Ovary (tissue), 9 donors: Measurements from ENCODE around the gene CDKL1. TPM values are rescaled to one million over a fixed set of nuclear protein-coding genes. Genes with fewer than 3 reads are reported as not detected.

ENCODE experiments used
- DNase-seq, 5 donors: peaks; one replicate each; pipeline ENCODE4 v3.0.0-alpha.2; 2019 to 2020
- H3K27ac ChIP-seq, 2 donors: fragments of 200-600 bp; one replicate each; pipeline versions ENCODE4 v1.5.1 to v1.8.0; 2019 to 2022
- H3K27me3 ChIP-seq: fragments of 200-600 bp; one replicate; pipeline ENCODE4 v1.8.0; 2022
- H3K36me3 ChIP-seq: fragments of 200-600 bp; sonication (generic); one replicate; pipeline ENCODE4 v1.5.1; 2019
- H3K4me1 ChIP-seq: one replicate; pipeline ENCODE4 v1.8.1; 2013; ENCODE audit warnings: mild to moderate bottlenecking, moderate library complexity; ENCODE audit not compliant: insufficient read depth
- H3K4me3 ChIP-seq: fragments of 200-600 bp; sonication (generic); one replicate; pipeline ENCODE4 v1.5.1; 2017
- H3K9me3 ChIP-seq, 2 donors: fragments of 200-600 bp in 1 of 2; sonication (generic) in 1 of 2; one replicate each; pipeline versions ENCODE4 v1.5.1 to v1.8.1; 2013 to 2019; ENCODE audit warnings: mild to moderate bottlenecking in 1 of 2, moderate library complexity in 1 of 2
- EP300 ChIP-seq: sonication (generic); formaldehyde crosslinking; IDR thresholded peaks from one replicate; pipeline ENCODE4 v1.6.1; 2017; ENCODE audit warnings: antibody characterized with exemption
- POLR2A ChIP-seq: fragments of 450-650 bp; IDR thresholded peaks from one replicate; pipeline ENCODE4 v1.6.1; 2017; ENCODE audit warnings: antibody characterized with exemption, mild to moderate bottlenecking, moderate library complexity
- WGBS, 3 donors: extraction: QIAGEN DNeasy Blood & Tissue Kit in 1 of 3; methylation state at CpG; one replicate each; pipeline versions ENCODE4 v1.1.5 to v1.1.7; 2013 to 2017; 5-methylcytosine and 5-hydroxymethylcytosine counted together
- intact Hi-C, 4 donors: fragments of 100-400 bp; cut with DNase I; formaldehyde crosslinking; loops; one replicate each; pipeline versions ENCODE4 v1.11.0 to v1.15.1; 2022 to 2023
- polyA plus RNA-seq, 2 donors: library from polyadenylated mRNA; stranded (reverse); fragments of 200-250 nt in 1 of 2; fragments of 350-450 nt in 1 of 2; fragmentation: Illumina TruSeq in 1 of 2; extraction: RNeasy Lipid Tissue Mini Kit (QIAGEN cat#74804) in 1 of 2; gene quantifications; one replicate each; pipeline ENCODE4 v1.2.3, GENCODE V29; 2013 to 2014
- total RNA-seq, 7 donors: library from RNA; depleted of rRNA in 2 of 7; stranded (reverse); fragments of >200 nt in 2 of 7; fragmentation: NEBNext Ultra II Directional in 3 of 7; extraction: Animal tissue kit (Norgen Biotek cat#: 25700) in 3 of 7; gene quantifications; one replicate each; pipeline versions ENCODE4 v1.1.0 to v1.2.4, GENCODE V29; 2016 to 2023
- TF ChIP-seq, protein P1 (sequence below), 3 donors: fragments of 450-650 bp in 2 of 3; fragments of 200-600 bp in 1 of 3; IDR thresholded peaks; one replicate each; pipeline versions ENCODE4 v1.5.1 to v1.8.0; 2016 to 2022; ENCODE audit warnings: antibody characterized with exemption in 3 of 3, mild to moderate bottlenecking in 1 of 3
- donor health status: DM: no; HTN: no; CAD: no; lungs with moderate emphysema.
- donor health status: DM: no; HTN: no; CAD: no.
- donor health status: Bipolar disorder and iron deficiency.
- donor health status: DM: yes; HTN: yes; CAD: no.
- donor health status: DM: no; HTN: no; CAD: no.
- donor health status: DM: yes; HTN: yes; CAD: no.

The CDKL1 gene
- total and polyA plus RNA-seq, 9 donors = 11.9 to 69.3 (median 33.1) TPM

DNA sequence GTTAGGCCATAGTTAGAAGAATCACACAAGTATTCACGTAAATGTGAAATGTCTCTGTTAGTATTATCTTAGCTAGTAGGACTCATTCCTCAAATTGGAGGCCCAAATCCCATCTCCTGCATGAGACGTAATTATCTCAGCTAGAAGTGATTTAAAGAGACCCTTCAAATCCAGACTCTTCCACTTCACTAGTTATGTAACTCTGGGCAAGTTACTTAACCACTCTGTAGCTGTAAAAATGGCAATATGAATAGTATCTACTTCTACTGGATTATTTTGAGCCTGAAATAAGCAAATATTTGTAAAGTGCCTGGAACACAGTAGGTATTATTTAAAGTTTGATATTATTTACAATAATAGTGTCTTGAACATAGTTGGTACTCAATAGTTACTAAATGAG is 28.4 kb upstream of the CDKL1 start:
- no peaks in the 10 kb centered on the region for H3K27me3 ChIP-seq
- H3K27ac ChIP-seq = no peak overlapping the region
- H3K4me1 ChIP-seq = peaks cover 2% of the 10 kb centered on the region
- H3K9me3 ChIP-seq = no peaks in the 10 kb centered on the region
- TF ChIP-seq POLR2A (no peak), EP300 (no peak)
- TF ChIP-seq, protein P1, sequence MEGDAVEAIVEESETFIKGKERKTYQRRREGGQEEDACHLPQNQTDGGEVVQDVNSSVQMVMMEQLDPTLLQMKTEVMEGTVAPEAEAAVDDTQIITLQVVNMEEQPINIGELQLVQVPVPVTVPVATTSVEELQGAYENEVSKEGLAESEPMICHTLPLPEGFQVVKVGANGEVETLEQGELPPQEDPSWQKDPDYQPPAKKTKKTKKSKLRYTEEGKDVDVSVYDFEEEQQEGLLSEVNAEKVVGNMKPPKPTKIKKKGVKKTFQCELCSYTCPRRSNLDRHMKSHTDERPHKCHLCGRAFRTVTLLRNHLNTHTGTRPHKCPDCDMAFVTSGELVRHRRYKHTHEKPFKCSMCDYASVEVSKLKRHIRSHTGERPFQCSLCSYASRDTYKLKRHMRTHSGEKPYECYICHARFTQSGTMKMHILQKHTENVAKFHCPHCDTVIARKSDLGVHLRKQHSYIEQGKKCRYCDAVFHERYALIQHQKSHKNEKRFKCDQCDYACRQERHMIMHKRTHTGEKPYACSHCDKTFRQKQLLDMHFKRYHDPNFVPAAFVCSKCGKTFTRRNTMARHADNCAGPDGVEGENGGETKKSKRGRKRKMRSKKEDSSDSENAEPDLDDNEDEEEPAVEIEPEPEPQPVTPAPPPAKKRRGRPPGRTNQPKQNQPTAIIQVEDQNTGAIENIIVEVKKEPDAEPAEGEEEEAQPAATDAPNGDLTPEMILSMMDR (IDR thresholded peaks at IDR 0.05) = no peak
- WGBS, 3 donors = 87 to 93% (median 90%) methylated on average over 2 of the region's 2 CpGs
- no peak for DNase-seq
- H3K36me3 ChIP-seq = no peaks in the 10 kb centered on the region
- intact Hi-C loops = no loop called here
- H3K4me3 ChIP-seq = no peak overlapping the region

DNA sequence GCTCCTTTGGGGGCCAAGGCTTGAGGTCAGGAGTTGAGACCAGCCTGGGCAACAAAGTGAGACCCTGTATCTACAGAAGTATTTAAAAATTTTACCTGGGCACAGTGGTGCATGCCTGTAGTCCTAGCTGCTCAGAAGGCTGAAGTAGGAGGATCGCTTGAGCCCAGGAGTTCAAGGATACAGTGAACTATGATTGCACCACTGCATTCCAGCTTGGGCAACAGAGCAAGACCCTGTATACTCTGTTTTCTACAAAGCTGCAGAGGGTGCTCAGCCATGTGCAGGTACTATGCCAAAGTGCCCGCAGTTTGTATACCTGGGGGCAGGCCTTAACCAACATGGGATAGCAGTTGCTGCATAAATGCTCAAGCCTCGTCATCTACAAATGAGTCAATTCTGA is 26.8 kb upstream of the CDKL1 start:
- Histone ChIP-seq H3K4me1 (peaks cover 2% of the 10 kb centered on the region), H3K4me3 (no peak overlapping the region), H3K27ac (no peak overlapping the region), H3K9me3 (no peaks in the 10 kb centered on the region), H3K36me3 (no peaks in the 10 kb centered on the region), H3K27me3 (no peaks in the 10 kb centered on the region)
- 97 to 99% (median 99%) methylated on average over 3 of the region's 3 CpGs for WGBS, 3 donors
- TF ChIP-seq, protein P1 (IDR thresholded peaks at IDR 0.05) = no peak
- TF ChIP-seq EP300 (no peak), POLR2A (no peak)
- intact Hi-C loops = no loop called here
- DNase-seq = no peak

DNA sequence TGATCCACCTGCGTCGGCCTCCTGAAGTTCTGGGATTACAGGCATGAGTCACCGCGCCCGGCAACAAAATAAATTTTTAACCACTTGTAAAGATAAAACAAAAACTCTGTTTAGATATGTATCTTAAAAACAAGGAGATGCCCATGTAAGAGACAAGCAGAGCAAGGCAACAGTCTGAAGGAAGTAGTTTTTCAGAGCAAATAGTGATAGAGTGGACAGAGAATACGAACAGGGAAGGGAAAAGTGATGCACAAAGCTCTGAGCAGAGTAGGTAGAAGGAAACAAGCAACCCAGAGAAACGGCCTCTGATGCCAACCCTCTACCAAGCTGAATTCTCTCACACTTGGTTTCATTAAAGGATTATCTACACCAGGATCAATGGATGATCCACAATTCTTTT is 24.8 kb upstream of the CDKL1 start:
- Histone ChIP-seq H3K4me3 (no peak overlapping the region), H3K27me3 (no peaks in the 10 kb centered on the region), H3K36me3 (no peaks in the 10 kb centered on the region), H3K27ac (no peak overlapping the region), H3K4me1 (peaks cover 5% of the 10 kb centered on the region), H3K9me3 (no peaks in the 10 kb centered on the region)
- no peak for TF ChIP-seq EP300
- WGBS, 3 donors = 93 to 96% (median 94%) methylated on average over 7 of the region's 7 CpGs
- intact Hi-C loops = no loop called here
- no peak for DNase-seq

DNA sequence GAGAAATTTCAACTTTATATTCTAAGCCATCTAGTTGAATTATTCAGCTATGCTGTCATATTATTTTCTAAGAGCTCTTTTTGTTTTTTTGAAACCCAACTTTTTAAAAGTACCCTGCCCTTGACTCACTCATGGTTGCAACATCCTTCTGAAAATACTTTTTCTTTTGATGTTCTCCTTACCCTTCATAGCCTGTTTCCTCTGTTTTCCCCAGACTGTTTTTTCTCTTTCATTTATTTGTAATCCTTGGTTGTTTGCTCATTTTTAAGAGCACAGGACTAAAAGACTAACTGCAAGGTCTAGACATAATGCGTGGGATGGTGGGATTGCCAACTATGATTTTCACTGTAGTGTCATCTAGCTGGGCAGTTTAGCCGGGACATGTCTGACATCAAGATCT is 21.2 kb upstream of the CDKL1 start:
- H3K9me3 ChIP-seq = no peaks in the 10 kb centered on the region
- no peak overlapping the region for H3K4me3 ChIP-seq
- H3K4me1 ChIP-seq = peaks cover 5% of the 10 kb centered on the region
- intact Hi-C loops = no loop called here
- H3K27ac ChIP-seq = no peak overlapping the region
- 77 to 89% (median 86%) methylated on average over 2 of the region's 2 CpGs for WGBS, 3 donors
- no peak for DNase-seq
- H3K36me3 ChIP-seq = no peaks in the 10 kb centered on the region
- no peaks in the 10 kb centered on the region for H3K27me3 ChIP-seq
- TF ChIP-seq POLR2A (no peak), EP300 (no peak)
- TF ChIP-seq, protein P1 (IDR thresholded peaks at IDR 0.05) = no peak

DNA sequence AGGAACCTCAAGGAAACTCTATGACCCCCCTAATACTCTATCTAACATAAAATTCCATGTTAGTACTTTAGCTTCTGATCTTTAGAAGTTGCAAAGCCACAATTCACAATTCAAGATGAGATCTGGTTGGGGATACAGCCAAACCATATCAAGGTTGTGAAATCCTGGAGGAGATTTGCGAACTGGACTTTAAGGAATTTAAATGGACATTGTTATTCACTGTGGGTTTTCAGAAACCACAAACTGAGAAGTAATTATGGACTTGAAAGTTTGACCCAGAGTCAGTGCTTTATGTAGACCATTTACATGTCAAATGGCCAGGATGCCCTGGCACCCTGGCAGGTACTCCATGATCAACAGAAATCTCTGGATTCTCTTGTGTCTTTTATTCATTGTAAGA is 14.2 kb upstream of the CDKL1 start:
- H3K4me1 ChIP-seq = peaks cover 9% of the 10 kb centered on the region
- H3K4me3 ChIP-seq = no peak overlapping the region
- no peaks in the 10 kb centered on the region for H3K36me3 ChIP-seq
- H3K27me3 ChIP-seq = no peaks in the 10 kb centered on the region
- DNase-seq = no peak
- intact Hi-C loops = no loop called here
- TF ChIP-seq, protein P1 (IDR thresholded peaks at IDR 0.05) = no peak
- TF ChIP-seq EP300 (no peak), POLR2A (no peak)
- no peaks in the 10 kb centered on the region for H3K9me3 ChIP-seq
- 29 to 67% (median 66%) methylated on average over 1 of the region's 1 CpG for WGBS, 3 donors
- H3K27ac ChIP-seq = no peak overlapping the region
